ENCODE data around the gene LHFPL3. TPM values are rescaled to one million over a fixed set of nuclear protein-coding genes. Genes with fewer than 3 reads are reported as not detected.

The LHFPL3 gene
- total RNA-seq, 1 experiment from 2014 or later = 0.83 TPM

- peaks cover 7% of the 10 kb centered on the region for H3K9me3 Mint-ChIP-seq
- TF ChIP-seq FOXP4 (CRISPR knock-in tag; IDR thresholded peaks at IDR 0.05) (no peak), OVOL2 (CRISPR knock-in tag; IDR thresholded peaks at IDR 0.05; ENCODE audit: borderline replicate concordance) (no peak), MAX (CRISPR knock-in tag; IDR thresholded peaks at IDR 0.05) (no peak), AR (CRISPR knock-in tag; IDR thresholded peaks at IDR 0.05) (no peak), RELA (CRISPR knock-in tag; IDR thresholded peaks at IDR 0.05; ENCODE audit: borderline replicate concordance) (no peak)
- ChIA-PET CTCF (no interaction called here), POLR2A (no interaction called here)
- H3K27me3 Mint-ChIP-seq (ENCODE audit: low read depth) = no peaks in the 10 kb centered on the region
- H3K4me1 Mint-ChIP-seq = peaks cover 14% of the 10 kb centered on the region
- ATAC-seq = no peak
- H3K36me3 Mint-ChIP-seq = no peaks in the 10 kb centered on the region
- H3K4me3 Mint-ChIP-seq = no peak overlapping the region
- H3K27ac Mint-ChIP-seq = no peak overlapping the region
- no peak for DNase-seq (ENCODE audit: low spot score)
These were observed 80.0 kb downstream of the LHFPL3 start for GRCh38 chr7:104408371-104408770.

- Mint-ChIP-seq H3K9me3 (peaks cover 7% of the 10 kb centered on the region), H3K27ac (no peak overlapping the region), H3K4me3 (no peak overlapping the region), H3K27me3 (ENCODE audit: low read depth) (no peaks in the 10 kb centered on the region), H3K4me1 (peaks cover 26% of the 10 kb centered on the region), H3K36me3 (no peaks in the 10 kb centered on the region)
- CTCF ChIA-PET = no interaction called here
- TF ChIP-seq ATF1 (CRISPR knock-in tag; IDR thresholded peaks at IDR 0.05) = no peak
- TF ChIP-seq ZNF138 (CRISPR knock-in tag; conservative IDR thresholded peaks at IDR 0.05) = no peak
- TF ChIP-seq ZNF671 (CRISPR knock-in tag; IDR thresholded peaks at IDR 0.05) = no peak
- TF ChIP-seq TEAD1 (CRISPR knock-in tag; IDR thresholded peaks at IDR 0.05) = no peak
- no peak for TF ChIP-seq ESRRA (CRISPR knock-in tag; IDR thresholded peaks at IDR 0.05; ENCODE audit: borderline replicate concordance)
- TF ChIP-seq ZSCAN18 (CRISPR knock-in tag; IDR thresholded peaks at IDR 0.05) = no peak
- no peak for TF ChIP-seq JAZF1 (CRISPR knock-in tag; IDR thresholded peaks at IDR 0.05)
- TF ChIP-seq PRDM15 (CRISPR knock-in tag; IDR thresholded peaks at IDR 0.05) = no peak
- TF ChIP-seq ETV6 (CRISPR knock-in tag; IDR thresholded peaks at IDR 0.05) = no peak
- TF ChIP-seq CBFB (CRISPR knock-in tag; IDR thresholded peaks at IDR 0.05; ENCODE audit: low read depth) = no peak
- no peak for TF ChIP-seq IRF2 (CRISPR knock-in tag; IDR thresholded peaks at IDR 0.05; ENCODE audit: borderline replicate concordance, low read depth)
- TF ChIP-seq GRHL2 (CRISPR knock-in tag; IDR thresholded peaks at IDR 0.05; ENCODE audit: insufficient replicate concordance, severe bottlenecking) = no peak
- no peak for TF ChIP-seq FOXP1 (CRISPR knock-in tag; IDR thresholded peaks at IDR 0.05; ENCODE audit: borderline replicate concordance)
- DNase-seq (ENCODE audit: low spot score) (no peak), ATAC-seq (no peak)
- POLR2A ChIA-PET = no interaction called here
These were observed 82.3 kb downstream of the LHFPL3 start for GRCh38 chr7:104410742-104411141.

Measured in WTC11 (cell line).